Measurements from ENCODE around the gene HSDL1. TPM values are rescaled to one million over a fixed set of nuclear protein-coding genes. Genes with fewer than 3 reads are reported as not detected.

HSDL1 gene
- total RNA-seq, 1 donor from 2014 or later, result 81.7 TPM

- Mint-ChIP-seq H3K27me3 (ENCODE audit: unreplicated experiment) (no peaks in the 10 kb centered on the region), H3K36me3 (ENCODE audit: unreplicated experiment) (no peaks in the 10 kb centered on the region), H3K4me3 (ENCODE audit: unreplicated experiment) (no peak overlapping the region), H3K9me3 (ENCODE audit: unreplicated experiment) (peaks cover 2% of the 10 kb centered on the region), H3K4me1 (ENCODE audit: low read depth, unreplicated experiment) (peaks cover 11% of the 10 kb centered on the region), H3K27ac (ENCODE audit: unreplicated experiment) (no peak overlapping the region)
- no peak for TF ChIP-seq CTCF (IDR thresholded peaks at IDR 0.05; ENCODE audit: partially characterized antibody, unreplicated experiment)
- DNase-seq, result no peak
Measured at GRCh38 chr16:84183572-84183875, 38.5 kb upstream of the HSDL1 start.

GRCh38 chr16:84182680-84183571, 37.9 kb upstream of the HSDL1 start:
- Mint-ChIP-seq H3K9me3 (ENCODE audit: unreplicated experiment) (peaks cover 2% of the 10 kb centered on the region), H3K4me1 (ENCODE audit: low read depth, unreplicated experiment) (peaks cover 11% of the 10 kb centered on the region), H3K27ac (ENCODE audit: unreplicated experiment) (no peak overlapping the region), H3K36me3 (ENCODE audit: unreplicated experiment) (no peaks in the 10 kb centered on the region), H3K4me3 (ENCODE audit: unreplicated experiment) (no peak overlapping the region), H3K27me3 (ENCODE audit: unreplicated experiment) (no peaks in the 10 kb centered on the region)
- no peak for TF ChIP-seq CTCF (IDR thresholded peaks at IDR 0.05; ENCODE audit: partially characterized antibody, unreplicated experiment)
- DNase-seq, result no peak

- Mint-ChIP-seq H3K9me3 (ENCODE audit: unreplicated experiment) (peaks cover 3% of the 10 kb centered on the region), H3K4me1 (ENCODE audit: low read depth, unreplicated experiment) (peaks cover 11% of the 10 kb centered on the region), H3K36me3 (ENCODE audit: unreplicated experiment) (no peaks in the 10 kb centered on the region), H3K4me3 (ENCODE audit: unreplicated experiment) (no peak overlapping the region), H3K27me3 (ENCODE audit: unreplicated experiment) (no peaks in the 10 kb centered on the region), H3K27ac (ENCODE audit: unreplicated experiment) (no peak overlapping the region)
- no peak for DNase-seq
- TF ChIP-seq CTCF (IDR thresholded peaks at IDR 0.05; ENCODE audit: partially characterized antibody, unreplicated experiment), result no peak
Measured at GRCh38 chr16:84182104-84182503, 37.1 kb upstream of the HSDL1 start.

- Mint-ChIP-seq H3K4me3 (ENCODE audit: unreplicated experiment) (no peak overlapping the region), H3K4me1 (ENCODE audit: low read depth, unreplicated experiment) (peaks cover 11% of the 10 kb centered on the region), H3K27ac (ENCODE audit: unreplicated experiment) (no peak overlapping the region), H3K36me3 (ENCODE audit: unreplicated experiment) (no peaks in the 10 kb centered on the region), H3K27me3 (ENCODE audit: unreplicated experiment) (no peaks in the 10 kb centered on the region), H3K9me3 (ENCODE audit: unreplicated experiment) (peaks cover 3% of the 10 kb centered on the region)
- TF ChIP-seq CTCF (IDR thresholded peaks at IDR 0.05; ENCODE audit: partially characterized antibody, unreplicated experiment), result no peak
- no peak for DNase-seq
Measured at GRCh38 chr16:84181144-84181915, 36.4 kb upstream of the HSDL1 start.

Data from glutamatergic neuron (in vitro differentiated cells).